Measurements from ENCODE around the gene SH2D6. TPM values are rescaled to one million over a fixed set of nuclear protein-coding genes. Genes with fewer than 3 reads are reported as not detected.
"Not testable (repeated sequence)": the region's sequence is repeated elsewhere in the genome, so short reads cannot be mapped to it uniquely, and the experiment has no call there.

SH2D6 gene
- total RNA-seq, 1 donor from 2014 or later, result 1.2 TPM

GRCh38 chr2:85377083-85377482, 41.4 kb upstream of the SH2D6 start:
- TF ChIP-seq CTCF (conservative IDR thresholded peaks at IDR 0.05), result no peak
- peaks cover 50% of the 10 kb centered on the region for H3K36me3 Mint-ChIP-seq (ENCODE audit: low read depth)

GRCh38 chr2:85378257-85378656, 40.3 kb upstream of the SH2D6 start:
- H3K36me3 Mint-ChIP-seq (ENCODE audit: low read depth), result peaks cover 48% of the 10 kb centered on the region
- H3K4me3 Mint-ChIP-seq, result no peak overlapping the region

More at GRCh38 chr2:85377083-85377482, 41.4 kb upstream of the SH2D6 start:
- peaks cover 9% of the 10 kb centered on the region for H3K9me3 Mint-ChIP-seq
- no peak overlapping the region for H3K4me3 Mint-ChIP-seq
- DNase-seq (ENCODE audit: low read depth, low spot score), result no peak
- no peaks in the 10 kb centered on the region for H3K4me1 Mint-ChIP-seq
- H3K27me3 Mint-ChIP-seq (ENCODE audit: low read depth), result no peaks in the 10 kb centered on the region
- H3K27ac Mint-ChIP-seq (ENCODE audit: unreplicated experiment), result no peak overlapping the region

GRCh38 chr2:85380048-85380447, 38.5 kb upstream of the SH2D6 start:
- no peaks in the 10 kb centered on the region for H3K27me3 Mint-ChIP-seq (ENCODE audit: low read depth)
- no peak for TF ChIP-seq CTCF (conservative IDR thresholded peaks at IDR 0.05)
- DNase-seq (ENCODE audit: low read depth, low spot score), result no peak
- no peak overlapping the region for H3K4me3 Mint-ChIP-seq
- peaks cover 47% of the 10 kb centered on the region for H3K36me3 Mint-ChIP-seq (ENCODE audit: low read depth)
- no peak overlapping the region for H3K27ac Mint-ChIP-seq (ENCODE audit: unreplicated experiment)
- H3K9me3 Mint-ChIP-seq, result peaks cover 7% of the 10 kb centered on the region
- no peaks in the 10 kb centered on the region for H3K4me1 Mint-ChIP-seq

More at GRCh38 chr2:85378257-85378656, 40.3 kb upstream of the SH2D6 start:
- Mint-ChIP-seq H3K27me3 (ENCODE audit: low read depth) (no peaks in the 10 kb centered on the region), H3K27ac (ENCODE audit: unreplicated experiment) (no peak overlapping the region), H3K9me3 (peaks cover 8% of the 10 kb centered on the region), H3K4me1 (no peaks in the 10 kb centered on the region)
- DNase-seq (ENCODE audit: low read depth, low spot score), result no peak
- TF ChIP-seq CTCF (conservative IDR thresholded peaks at IDR 0.05), result no peak

GRCh38 chr2:85383151-85383550, 35.4 kb upstream of the SH2D6 start:
- H3K36me3 Mint-ChIP-seq (ENCODE audit: low read depth), result peaks cover 35% of the 10 kb centered on the region
- H3K4me1 Mint-ChIP-seq; DNase-seq (ENCODE audit: low read depth, low spot score); H3K4me3 Mint-ChIP-seq; H3K27ac Mint-ChIP-seq (ENCODE audit: unreplicated experiment); H3K27me3 Mint-ChIP-seq (ENCODE audit: low read depth); H3K9me3 Mint-ChIP-seq: not testable (repeated sequence)

- Mint-ChIP-seq H3K36me3 (ENCODE audit: low read depth) (peaks cover 28% of the 10 kb centered on the region), H3K9me3 (peaks cover 1% of the 10 kb centered on the region), H3K27me3 (ENCODE audit: low read depth) (no peaks in the 10 kb centered on the region), H3K4me3 (no peak overlapping the region), H3K4me1 (peaks cover 3% of the 10 kb centered on the region), H3K27ac (ENCODE audit: unreplicated experiment) (no peak overlapping the region)
- no peak for DNase-seq (ENCODE audit: low read depth, low spot score)
- no peak for TF ChIP-seq CTCF (conservative IDR thresholded peaks at IDR 0.05)
Measured at GRCh38 chr2:85383850-85384249, 34.7 kb upstream of the SH2D6 start.

- Mint-ChIP-seq H3K27ac (ENCODE audit: unreplicated experiment) (no peak overlapping the region), H3K9me3 (no peaks in the 10 kb centered on the region), H3K4me3 (no peak overlapping the region), H3K27me3 (ENCODE audit: low read depth) (no peaks in the 10 kb centered on the region), H3K36me3 (ENCODE audit: low read depth) (peaks cover 11% of the 10 kb centered on the region), H3K4me1 (peaks cover 6% of the 10 kb centered on the region)
- TF ChIP-seq CTCF (conservative IDR thresholded peaks at IDR 0.05), result no peak
- no peak for DNase-seq (ENCODE audit: low read depth, low spot score)
Measured at GRCh38 chr2:85385746-85386145, 32.8 kb upstream of the SH2D6 start.
